ENCODE data around the gene ZBTB21.
A peak's percentile ranks its signal among the peaks of the same experiment; 100 is the strongest.

The ZBTB21 gene

GRCh38 chr21:41966872-41967621 is 43.1 kb downstream of the ZBTB21 start:
- no peak for DNase-seq (ENCODE audit: low read depth)
- H3K4me3 ChIP-seq (ENCODE audit: low read depth, low read length), result no peak overlapping the region
- no peak for TF ChIP-seq CTCF (IDR thresholded peaks at IDR 0.05; ENCODE audit: control insufficient read depth, extremely low read depth, insufficient read depth)

GRCh38 chr21:41966041-41966833 is 43.9 kb downstream of the ZBTB21 start:
- TF ChIP-seq CTCF (IDR thresholded peaks at IDR 0.05; ENCODE audit: control insufficient read depth, extremely low read depth, insufficient read depth), result no peak
- DNase-seq (ENCODE audit: low read depth), result no peak
- H3K4me3 ChIP-seq (ENCODE audit: low read depth, low read length), result no peak overlapping the region

- H3K4me3 ChIP-seq (ENCODE audit: low read depth, low read length), result no peak overlapping the region
- TF ChIP-seq CTCF (IDR thresholded peaks at IDR 0.05; ENCODE audit: control insufficient read depth, extremely low read depth, insufficient read depth), result no peak
- no peak for DNase-seq (ENCODE audit: low read depth)
Measured at GRCh38 chr21:41965461-41966013, 44.6 kb downstream of the ZBTB21 start.

- peak; percentile 32 for DNase-seq (ENCODE audit: low read depth)
- H3K4me3 ChIP-seq (ENCODE audit: low read depth, low read length), result no peak overlapping the region
- TF ChIP-seq CTCF (IDR thresholded peaks at IDR 0.05; ENCODE audit: control insufficient read depth, extremely low read depth, insufficient read depth), result no peak
Measured at GRCh38 chr21:41965045-41965444, 45.1 kb downstream of the ZBTB21 start.

GRCh38 chr21:41964171-41964570 is 46.0 kb downstream of the ZBTB21 start:
- no peak for TF ChIP-seq CTCF (IDR thresholded peaks at IDR 0.05; ENCODE audit: control insufficient read depth, extremely low read depth, insufficient read depth)
- no peak for DNase-seq (ENCODE audit: low read depth)
- H3K4me3 ChIP-seq (ENCODE audit: low read depth, low read length), result no peak overlapping the region

- H3K4me3 ChIP-seq (ENCODE audit: low read depth, low read length), result no peak overlapping the region
- no peak for TF ChIP-seq CTCF (IDR thresholded peaks at IDR 0.05; ENCODE audit: control insufficient read depth, extremely low read depth, insufficient read depth)
- DNase-seq (ENCODE audit: low read depth), result no peak
Measured at GRCh38 chr21:41962425-41962966, 47.7 kb downstream of the ZBTB21 start.

All from LNCaP clone FGC (cell line).